ENCODE results near the gene PLCB4.

Gene PLCB4

DNA sequence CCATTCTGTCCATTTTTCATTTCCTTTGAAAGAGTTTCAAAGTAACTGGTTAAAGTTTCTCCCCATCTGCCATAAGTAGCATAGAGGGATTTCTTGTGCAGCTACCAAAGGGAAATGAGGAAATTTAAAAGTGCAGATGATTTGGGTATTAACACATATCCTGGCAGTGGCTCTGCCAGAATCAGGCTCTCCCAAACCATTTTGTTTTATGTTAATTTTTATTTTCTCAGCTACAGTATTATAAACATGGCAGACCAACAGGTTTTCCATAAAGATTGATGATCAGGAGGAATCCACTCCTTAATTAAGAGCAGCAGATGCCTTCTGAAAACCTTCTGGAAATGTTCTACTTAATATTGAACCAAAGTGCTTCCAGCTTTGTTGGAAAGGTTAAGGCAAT is 13.9 kb downstream of the PLCB4 start:
- TF ChIP-seq, protein P1, sequence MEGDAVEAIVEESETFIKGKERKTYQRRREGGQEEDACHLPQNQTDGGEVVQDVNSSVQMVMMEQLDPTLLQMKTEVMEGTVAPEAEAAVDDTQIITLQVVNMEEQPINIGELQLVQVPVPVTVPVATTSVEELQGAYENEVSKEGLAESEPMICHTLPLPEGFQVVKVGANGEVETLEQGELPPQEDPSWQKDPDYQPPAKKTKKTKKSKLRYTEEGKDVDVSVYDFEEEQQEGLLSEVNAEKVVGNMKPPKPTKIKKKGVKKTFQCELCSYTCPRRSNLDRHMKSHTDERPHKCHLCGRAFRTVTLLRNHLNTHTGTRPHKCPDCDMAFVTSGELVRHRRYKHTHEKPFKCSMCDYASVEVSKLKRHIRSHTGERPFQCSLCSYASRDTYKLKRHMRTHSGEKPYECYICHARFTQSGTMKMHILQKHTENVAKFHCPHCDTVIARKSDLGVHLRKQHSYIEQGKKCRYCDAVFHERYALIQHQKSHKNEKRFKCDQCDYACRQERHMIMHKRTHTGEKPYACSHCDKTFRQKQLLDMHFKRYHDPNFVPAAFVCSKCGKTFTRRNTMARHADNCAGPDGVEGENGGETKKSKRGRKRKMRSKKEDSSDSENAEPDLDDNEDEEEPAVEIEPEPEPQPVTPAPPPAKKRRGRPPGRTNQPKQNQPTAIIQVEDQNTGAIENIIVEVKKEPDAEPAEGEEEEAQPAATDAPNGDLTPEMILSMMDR (IDR thresholded peaks at IDR 0.05; ENCODE audit: low read depth, low read length): no peak
- H3K4me3 ChIP-seq (ENCODE audit: low read depth, low read length): no peak overlapping the region

DNA sequence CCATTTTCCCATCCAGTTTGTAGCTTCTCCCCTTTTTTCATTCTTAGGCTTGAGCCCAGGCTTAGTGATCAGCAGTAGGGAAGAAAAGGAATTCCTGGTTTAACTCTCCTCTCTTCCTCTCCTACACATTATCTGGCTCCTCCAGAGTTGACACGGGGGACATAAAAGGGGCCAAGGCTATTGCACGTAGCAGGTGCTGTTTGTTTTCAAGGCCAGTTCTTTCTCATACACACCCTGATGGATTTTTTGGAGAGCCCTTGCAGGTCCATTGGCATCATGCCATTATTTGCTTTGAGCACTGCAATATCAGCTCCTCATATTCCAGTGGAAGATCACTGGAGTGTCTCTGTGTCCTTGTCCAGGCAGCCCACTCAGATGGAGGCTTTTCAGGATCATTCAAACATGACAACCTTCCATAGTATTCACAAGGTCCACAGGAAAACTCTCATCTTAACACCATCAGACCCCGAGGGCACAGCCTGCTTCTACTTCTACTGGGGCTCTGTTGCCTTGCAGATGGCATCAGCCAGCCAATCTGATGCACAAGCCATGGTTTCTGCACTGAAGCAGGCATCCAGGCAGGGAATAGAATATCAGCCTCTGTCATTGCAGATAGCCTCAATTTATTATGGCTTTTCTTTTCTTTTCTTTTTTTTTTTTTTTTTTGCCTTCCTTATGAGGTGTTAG is 18.8 kb downstream of the PLCB4 start:
- TF ChIP-seq, protein P1 (IDR thresholded peaks at IDR 0.05; ENCODE audit: low read depth, low read length): no peak
- H3K4me3 ChIP-seq (ENCODE audit: low read depth, low read length): no peak overlapping the region

DNA sequence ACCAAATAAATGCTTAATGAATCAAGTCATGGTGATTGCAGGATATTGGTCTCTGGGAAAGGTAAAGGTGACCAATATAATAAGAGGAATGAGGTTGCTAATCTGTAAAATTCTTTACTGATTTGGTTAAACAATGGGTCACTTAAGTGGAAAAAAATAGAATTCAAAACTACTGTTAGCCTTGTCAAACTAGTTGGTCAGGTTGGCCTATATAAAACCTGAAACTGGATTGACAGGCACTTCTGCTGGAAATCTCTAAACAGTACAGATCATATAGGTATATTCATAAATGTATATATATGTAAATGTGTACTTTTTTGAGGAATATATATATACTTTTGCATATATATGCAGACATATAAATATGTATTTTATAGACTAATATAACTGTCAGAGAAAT is 19.7 kb downstream of the PLCB4 start:
- TF ChIP-seq, protein P1 (IDR thresholded peaks at IDR 0.05; ENCODE audit: low read depth, low read length): no peak

DNA sequence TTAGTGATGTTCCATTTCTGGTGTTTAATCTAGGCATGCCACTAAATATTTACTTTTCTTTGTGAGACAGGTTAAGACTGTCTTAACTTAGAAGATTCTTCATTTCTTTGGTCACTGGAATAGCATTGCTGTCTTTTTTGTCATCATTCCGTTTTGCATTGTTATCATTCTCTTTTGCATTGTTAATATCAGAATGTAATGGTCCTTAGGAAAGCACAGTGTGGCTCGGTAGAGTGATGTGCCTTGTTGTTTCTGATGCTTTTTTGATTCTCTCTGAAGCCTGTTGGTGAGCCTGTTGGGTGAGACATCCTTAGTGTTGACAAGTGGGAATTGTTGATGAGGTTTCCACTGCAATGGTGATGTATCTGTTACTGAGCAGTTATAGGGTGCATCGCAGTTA is 23.2 kb downstream of the PLCB4 start:
- no peak overlapping the region for H3K4me3 ChIP-seq (ENCODE audit: low read depth, low read length)
- TF ChIP-seq, protein P1 (IDR thresholded peaks at IDR 0.05; ENCODE audit: low read depth, low read length): no peak

More for the DNA sequence above, 19.7 kb downstream of the PLCB4 start:
- no peak overlapping the region for H3K4me3 ChIP-seq (ENCODE audit: low read depth, low read length)

DNA sequence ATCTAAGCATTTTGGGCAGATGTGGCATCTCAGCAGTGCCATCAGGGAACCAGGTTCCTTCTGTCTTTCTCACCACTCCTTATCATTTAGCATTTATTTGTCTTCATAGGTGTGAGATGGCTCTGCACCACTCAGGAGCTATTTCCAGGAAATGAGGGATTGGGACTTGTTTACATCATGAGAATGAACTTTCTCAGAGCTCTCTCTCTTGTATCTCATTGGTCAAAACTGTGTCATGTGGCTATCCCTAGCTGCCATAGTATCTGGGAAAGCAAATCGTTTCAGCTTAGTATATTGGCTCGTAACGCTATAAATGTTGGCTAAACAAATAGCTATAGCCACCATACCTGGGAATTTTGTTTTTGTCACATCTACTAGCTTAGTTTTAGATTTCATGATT is 23.8 kb downstream of the PLCB4 start:
- H3K4me3 ChIP-seq (ENCODE audit: low read depth, low read length): no peak overlapping the region
- TF ChIP-seq, protein P1 (IDR thresholded peaks at IDR 0.05; ENCODE audit: low read depth, low read length): no peak

DNA sequence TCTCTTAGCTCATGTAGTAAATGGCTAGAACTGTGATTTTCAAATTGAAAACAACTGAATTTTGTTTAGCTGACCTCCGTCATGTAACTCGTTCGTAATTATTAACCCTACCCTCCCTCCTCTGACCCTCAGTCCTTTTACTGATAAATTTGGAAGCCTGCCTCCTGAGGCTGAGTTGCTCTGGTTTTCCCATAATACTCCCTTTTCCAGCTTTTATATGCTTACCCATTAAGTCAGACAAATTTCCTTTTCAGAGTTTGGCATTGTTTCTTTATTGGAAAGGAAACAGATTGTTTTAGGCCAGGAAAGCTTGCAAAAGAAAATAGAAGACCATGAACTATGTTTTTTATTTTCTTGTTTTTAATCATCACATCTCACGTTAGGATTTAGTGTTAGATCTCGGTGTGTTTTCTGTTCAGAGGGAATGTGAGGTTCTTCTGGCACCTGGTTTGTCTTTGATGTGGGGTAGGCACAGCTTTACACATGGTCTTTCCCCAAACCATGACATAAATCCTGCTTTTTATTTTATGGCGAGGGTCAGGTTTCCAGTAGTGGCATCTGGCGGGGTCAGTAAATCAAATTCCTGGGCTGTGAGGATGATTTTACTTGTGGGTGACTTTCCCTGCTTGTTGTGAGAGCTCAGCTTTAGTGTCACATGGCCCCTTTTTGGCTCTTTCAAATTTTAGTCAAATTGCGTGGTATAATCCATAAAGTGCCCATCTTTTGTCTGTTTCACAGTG is 24.5 kb downstream of the PLCB4 start:
- TF ChIP-seq, protein P1 (IDR thresholded peaks at IDR 0.05; ENCODE audit: low read depth, low read length): no peak
- H3K4me3 ChIP-seq (ENCODE audit: low read depth, low read length): no peak overlapping the region

DNA sequence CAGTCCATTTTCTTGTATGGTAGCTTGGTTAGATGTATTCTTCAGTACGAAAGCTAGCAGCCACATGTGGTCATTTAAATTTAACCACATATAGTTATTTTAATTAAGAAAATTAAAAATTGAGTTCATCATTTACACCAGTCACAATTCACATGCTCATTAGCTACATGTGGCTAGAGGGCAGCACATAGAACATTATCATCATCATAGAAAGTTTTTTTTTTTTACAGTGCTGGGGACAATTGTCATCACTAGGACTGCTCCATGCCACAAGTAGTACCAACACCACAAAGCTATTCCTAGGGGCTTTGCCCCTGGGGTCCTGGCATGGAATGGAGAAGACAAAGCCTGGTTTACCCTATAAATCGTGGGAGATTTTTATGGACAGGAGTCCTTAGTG is 30.5 kb downstream of the PLCB4 start:
- no peak overlapping the region for H3K4me3 ChIP-seq (ENCODE audit: low read depth, low read length)
- TF ChIP-seq, protein P1 (IDR thresholded peaks at IDR 0.05; ENCODE audit: low read depth, low read length): no peak
